Esophagus mucosa (tissue), 1 donor: Measurements from ENCODE around the gene GALR1. TPM values are rescaled to one million over a fixed set of nuclear protein-coding genes. Genes with fewer than 3 reads are reported as not detected.
"Not testable (repeated sequence)": the region's sequence is repeated elsewhere in the genome, so short reads cannot be mapped to it uniquely, and the experiment has no call there.

Experiments
- ATAC-seq: fragments of 200-7000 bp; cut with Tn5 transposase; one replicate; pipeline ENCODE4 v1.9.1; 2020
- total RNA-seq: library from RNA; stranded (reverse); gene quantifications from one replicate; pipeline ENCODE4 v1.2.4, GENCODE V29; 2023
- donor health status: DM: yes; HTN: yes; CAD: no.

The GALR1 gene
- total RNA-seq, 1 donor from 2014 or later, result not detected

DNA sequence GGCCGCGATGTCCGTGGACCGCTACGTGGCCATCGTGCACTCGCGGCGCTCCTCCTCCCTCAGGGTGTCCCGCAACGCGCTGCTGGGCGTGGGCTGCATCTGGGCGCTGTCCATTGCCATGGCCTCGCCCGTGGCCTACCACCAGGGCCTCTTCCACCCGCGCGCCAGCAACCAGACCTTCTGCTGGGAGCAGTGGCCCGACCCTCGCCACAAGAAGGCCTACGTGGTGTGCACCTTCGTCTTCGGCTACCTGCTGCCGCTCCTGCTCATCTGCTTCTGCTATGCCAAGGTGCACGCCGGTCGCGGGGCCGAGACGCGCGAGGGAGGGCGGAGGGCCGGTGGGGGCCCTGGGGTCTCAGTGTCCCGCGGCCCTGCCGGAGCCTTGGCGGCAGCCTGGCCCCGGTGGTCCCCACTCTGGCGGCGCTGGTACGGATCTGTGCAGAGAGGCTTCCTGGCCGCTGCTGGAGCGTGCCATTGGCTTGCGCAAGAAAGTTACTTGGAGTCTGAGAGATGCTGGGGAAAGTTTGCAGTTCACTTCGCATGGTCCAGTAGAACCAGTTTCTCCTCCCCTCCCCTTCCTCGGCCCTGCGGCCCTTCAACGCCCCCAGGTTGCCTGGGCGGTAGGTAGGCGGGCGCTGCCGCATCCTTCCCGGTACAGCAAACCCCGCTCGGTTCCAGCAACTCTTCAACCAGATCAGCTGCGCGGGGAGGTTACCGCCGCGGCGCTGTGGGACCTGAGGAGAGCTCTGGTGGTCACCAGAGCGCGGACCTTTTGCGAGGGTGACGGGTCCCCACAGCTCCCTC lies 1.5 kb downstream of the GALR1 start:
- no peak for ATAC-seq

DNA sequence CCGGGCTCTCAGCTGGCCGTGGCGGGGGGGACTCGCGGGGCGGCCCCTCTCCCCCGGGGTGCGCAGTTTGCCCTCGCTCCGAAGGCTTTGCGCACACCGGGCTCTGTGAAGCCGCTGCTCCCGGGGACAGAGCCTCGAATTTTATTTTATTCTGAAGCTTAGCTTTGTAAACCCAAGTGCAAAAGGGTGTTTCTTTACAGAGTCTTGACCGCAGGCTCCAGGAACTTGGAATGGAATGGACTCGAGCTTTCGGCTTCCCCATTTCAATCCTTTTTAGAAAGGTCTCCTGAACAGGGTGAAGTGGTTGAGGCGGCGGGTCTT lies 2.0 kb downstream of the GALR1 start:
- ATAC-seq, result no peak

GRCh38 chr18:77254711-77255405 lies 5.2 kb downstream of the GALR1 start:
- no peak for ATAC-seq

- no peak for ATAC-seq
Measured at GRCh38 chr18:77255426-77256105, 5.9 kb downstream of the GALR1 start.

DNA sequence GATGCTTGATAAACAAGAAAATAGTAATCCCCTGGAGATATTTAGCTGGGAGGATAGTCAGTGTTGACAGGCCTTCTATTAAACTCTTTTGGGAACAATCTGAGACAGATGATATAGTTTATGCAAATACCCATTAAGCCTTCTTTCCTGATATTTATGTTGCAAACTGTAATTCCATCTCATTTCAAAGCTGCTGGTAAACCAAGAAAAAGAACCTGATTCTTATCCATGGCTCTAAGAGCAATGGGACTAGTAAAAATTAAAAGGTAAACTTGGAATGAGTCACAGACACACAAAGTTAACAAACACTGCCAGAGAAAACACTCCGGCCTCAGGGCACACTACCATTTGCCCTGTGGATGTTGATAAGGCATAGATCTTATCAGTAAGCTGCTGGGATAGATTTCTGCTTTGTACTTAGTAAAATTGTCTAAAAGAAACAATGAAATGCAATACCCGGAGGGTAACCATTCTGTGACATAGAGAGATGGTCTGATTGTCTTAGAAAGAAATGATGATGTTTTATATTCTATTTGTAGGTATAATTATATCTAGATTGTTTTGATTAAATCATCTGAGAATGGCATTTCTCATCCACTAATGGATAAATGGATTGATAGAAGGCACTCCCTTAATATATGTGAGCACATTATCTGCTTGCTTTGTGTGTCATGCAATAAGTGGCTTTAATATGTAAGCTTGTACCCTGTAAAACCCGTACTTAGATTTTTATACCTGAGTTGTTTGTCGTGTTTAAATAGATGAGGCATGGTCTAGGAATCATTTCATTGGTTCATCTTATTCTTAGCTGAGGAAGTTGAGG lies 13.2 kb downstream of the GALR1 start:
- ATAC-seq, result no peak

DNA sequence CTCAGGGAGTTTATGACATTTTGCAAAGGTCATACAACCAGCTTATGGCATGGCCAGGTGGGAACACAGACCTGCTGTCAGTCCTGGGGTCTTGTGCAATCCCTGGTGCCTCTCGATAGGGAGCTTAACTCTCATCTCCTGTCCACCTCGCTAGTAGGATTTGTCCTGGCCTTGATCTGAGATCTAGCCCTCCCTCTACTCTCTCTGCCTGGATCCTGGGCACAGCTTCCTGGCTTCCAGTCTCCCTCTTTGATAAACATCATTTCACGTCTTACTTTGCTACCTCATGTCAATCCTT lies 13.8 kb downstream of the GALR1 start:
- no peak for ATAC-seq

DNA sequence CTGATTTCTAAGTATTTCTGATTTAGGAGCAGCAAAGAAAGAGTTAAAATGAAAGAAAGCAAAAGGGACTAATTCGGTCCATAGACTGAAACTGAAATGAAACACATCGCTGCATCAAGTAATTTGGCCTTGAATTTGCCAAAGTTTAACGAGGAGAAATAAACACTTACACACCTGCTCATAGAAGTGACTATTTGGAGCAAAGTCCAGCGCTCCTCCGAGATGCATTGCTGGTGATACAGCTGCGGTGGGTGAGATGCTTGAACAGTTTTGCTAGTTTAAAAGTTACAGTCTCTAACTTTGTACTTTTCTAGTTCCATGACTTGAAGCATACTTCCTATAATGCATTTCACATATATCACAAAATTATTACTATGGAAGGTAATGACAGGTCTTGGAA lies 18.3 kb downstream of the GALR1 start:
- no peak for ATAC-seq

DNA sequence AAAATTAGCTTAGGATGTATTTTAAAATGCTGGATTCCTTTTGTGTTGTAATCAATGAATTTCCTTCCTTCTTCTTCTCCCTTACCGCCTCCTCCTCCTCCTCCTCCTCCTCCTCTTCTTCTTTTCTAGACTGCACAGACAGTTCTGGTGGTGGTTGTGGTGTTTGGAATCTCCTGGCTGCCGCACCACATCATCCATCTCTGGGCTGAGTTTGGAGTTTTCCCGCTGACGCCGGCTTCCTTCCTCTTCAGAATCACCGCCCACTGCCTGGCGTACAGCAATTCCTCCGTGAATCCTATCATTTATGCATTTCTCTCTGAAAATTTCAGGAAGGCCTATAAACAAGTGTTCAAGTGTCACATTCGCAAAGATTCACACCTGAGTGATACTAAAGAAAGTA lies 18.8 kb downstream of the GALR1 start:
- no peak for ATAC-seq

DNA sequence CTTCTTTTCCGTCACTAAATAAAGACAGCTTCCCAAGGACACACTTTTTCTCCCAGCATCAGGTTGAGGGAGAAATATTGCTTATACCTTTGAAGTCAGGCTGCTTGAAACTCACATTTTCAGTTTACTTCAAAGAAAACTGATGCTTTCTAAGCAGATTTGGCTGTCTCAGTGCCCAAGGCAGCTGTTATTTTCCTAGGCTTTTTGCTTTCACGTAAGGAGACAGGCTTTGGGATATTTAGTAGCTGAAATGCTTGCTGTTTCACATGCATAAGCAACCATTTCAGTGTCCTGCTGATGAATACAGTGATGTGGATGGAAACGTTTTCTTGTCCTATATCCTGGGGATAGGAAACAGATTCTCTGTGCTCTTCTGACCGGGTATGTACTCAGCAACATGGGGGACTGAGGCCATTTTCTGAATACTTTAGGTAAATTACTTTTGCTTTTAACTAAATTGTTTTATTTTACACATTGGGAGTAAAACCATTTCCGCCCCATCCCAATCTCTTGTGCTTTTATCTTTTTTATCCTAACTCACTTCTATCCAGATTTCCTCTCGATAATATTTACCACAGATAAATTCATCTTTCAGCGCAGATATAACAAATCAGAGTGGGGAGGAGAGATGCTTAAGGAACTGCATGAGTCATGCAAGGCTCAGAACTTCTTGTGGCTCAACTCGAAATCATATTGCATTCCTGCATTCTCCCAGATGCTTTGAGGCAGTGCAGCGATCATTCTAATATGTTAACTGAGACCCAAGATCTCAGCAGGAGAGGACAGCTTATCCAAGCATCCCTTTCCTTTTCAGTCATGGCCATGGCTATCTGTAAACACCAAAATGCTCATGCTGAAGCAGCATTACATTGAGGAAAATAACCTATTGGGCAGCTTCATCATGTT lies 22.2 kb downstream of the GALR1 start:
- ATAC-seq, result no peak

- ATAC-seq, result not testable (repeated sequence)
Measured at GRCh38 chr18:77290841-77291240, 41.2 kb downstream of the GALR1 start.

GRCh38 chr18:77298172-77298571 lies 48.5 kb downstream of the GALR1 start:
- ATAC-seq, result no peak

DNA sequence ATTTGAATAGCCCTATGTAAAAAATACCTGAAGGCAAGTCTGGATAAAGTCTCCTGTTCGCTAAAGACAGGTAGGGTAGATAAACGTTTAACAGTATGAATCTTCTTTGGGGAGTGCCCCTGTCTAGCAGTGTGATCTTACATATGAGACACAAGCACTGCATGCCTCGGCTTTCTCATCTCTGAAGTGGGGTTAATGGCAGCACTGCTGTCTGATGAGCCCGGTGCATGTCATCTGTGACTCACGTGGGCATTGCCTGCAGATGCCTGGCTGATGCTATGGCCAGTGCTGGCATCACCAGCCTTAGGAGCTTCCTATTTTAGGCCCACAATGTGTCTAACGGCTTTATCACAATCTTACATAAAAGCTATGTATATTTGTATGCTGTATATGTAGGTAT lies 50.1 kb downstream of the GALR1 start:
- no peak for ATAC-seq

DNA sequence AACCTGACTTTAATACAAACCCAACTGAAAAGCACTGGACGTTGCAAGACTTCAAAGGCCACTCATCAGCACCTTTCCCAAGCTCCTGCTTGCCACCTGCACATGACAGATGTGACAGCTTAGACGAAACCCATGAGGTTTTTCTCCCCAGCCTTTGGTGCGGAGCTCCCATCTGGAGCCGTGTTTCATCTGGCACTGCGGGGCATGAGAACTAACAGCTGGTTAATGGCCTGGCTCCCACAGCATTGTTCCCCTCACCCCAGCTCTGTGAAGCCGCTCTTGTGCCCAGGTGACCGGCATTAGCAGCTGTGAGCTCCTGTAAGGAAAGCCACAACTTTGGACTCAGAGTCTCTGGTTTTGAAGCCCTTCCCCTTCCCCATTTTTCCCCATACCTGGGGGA lies 50.9 kb downstream of the GALR1 start:
- ATAC-seq, result no peak

DNA sequence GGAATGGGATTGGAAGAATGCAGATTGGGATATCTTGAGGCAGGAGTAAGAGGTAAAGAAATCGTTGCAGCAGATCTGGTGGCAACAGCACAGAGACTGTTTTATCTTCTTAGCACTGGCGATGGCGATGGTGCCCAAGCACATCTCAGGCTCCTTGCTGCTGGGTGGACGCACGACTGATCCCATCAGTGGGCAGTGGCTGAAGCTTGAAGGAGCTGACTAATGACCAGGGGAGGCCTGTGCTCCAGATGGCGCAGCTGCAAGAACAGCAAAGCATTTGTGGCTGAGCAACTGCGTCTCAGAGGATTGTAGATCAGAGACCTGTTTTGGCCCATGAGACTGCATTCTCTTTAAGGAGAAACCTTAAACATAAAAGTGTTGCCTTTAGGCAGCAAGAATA lies 54.6 kb downstream of the GALR1 start:
- no peak for ATAC-seq

GRCh38 chr18:77305676-77306075 lies 56.0 kb downstream of the GALR1 start:
- ATAC-seq, result no peak

GRCh38 chr18:77308216-77308615 lies 58.6 kb downstream of the GALR1 start:
- ATAC-seq, result no peak

- ATAC-seq, result no peak
Measured at GRCh38 chr18:77314511-77314910, 64.9 kb downstream of the GALR1 start.

GRCh38 chr18:77314952-77315351 lies 65.3 kb downstream of the GALR1 start:
- ATAC-seq, result no peak

- ATAC-seq, result no peak
Measured at GRCh38 chr18:77316008-77316407, 66.4 kb downstream of the GALR1 start.

GRCh38 chr18:77316641-77317040 lies 67.0 kb downstream of the GALR1 start:
- ATAC-seq, result no peak

DNA sequence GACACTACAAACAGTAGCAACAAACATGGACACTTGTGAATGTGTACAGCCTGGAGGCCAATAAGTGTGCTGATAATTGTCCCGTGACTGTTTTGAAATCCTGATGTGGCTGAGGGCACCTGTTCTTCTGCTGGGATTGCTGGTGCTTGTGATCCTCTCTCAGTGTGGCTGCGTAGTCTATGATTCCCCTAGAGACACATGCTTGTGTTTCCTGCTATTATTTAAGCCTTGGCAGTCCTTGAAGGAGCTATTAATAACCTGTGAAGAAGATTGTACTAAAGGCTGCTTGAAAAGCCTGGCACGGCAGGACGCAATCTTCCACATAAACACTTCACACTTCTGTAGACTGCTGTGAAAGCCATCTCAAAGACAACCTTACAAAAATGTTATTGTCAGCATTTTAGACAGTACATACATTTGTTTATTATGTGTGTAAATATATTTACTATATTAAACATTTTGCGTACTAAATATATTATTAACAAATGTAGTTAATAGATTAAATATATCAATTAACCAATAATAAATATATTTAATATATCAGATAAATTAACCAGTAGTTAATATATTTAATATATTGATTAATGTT lies 71.4 kb downstream of the GALR1 start:
- ATAC-seq, result no peak
